CD8-positive, alpha-beta memory T cell (primary cell): ENCODE results near the gene TARS2. TPM values are rescaled to one million over a fixed set of nuclear protein-coding genes. Genes with fewer than 3 reads are reported as not detected.

Experiments
- CTCF ChIA-PET: fragments of 350-600 bp; sonication (Branson Sonifier 250); formaldehyde crosslinking; loops from one replicate; lab custom pipeline; 2021; ENCODE audit warnings: antibody characterized with exemption; lab: Charles Lee
- POLR2A ChIA-PET: fragments of 350-600 bp; sonication (Branson Sonifier 250); formaldehyde crosslinking; loops from one replicate; lab custom pipeline; 2021; ENCODE audit warnings: antibody characterized with exemption; lab: Charles Lee
- DNase-seq, 5 donors: peaks; one replicate each; pipeline versions ENCODE4 v3.0.0 to v3.0.0-alpha.2; 2020 to 2022; ENCODE audit warnings: mixed read lengths in 1 of 5
- H3K27ac ChIP-seq: one replicate; pipeline ENCODE4 v1.7.0; 2013; ENCODE audit warnings: low read depth, mild to moderate bottlenecking, low read length, moderate library complexity
- H3K27me3 ChIP-seq: 2 replicates; pipeline ENCODE4 v1.7.0; 2013; ENCODE audit warnings: low read length, mild to moderate bottlenecking; ENCODE audit not compliant: insufficient read depth, poor library complexity, severe bottlenecking
- H3K36me3 ChIP-seq: 2 replicates; pipeline ENCODE4 v1.7.0; 2013; ENCODE audit warnings: mild to moderate bottlenecking, low read length, moderate library complexity; ENCODE audit not compliant: insufficient read depth
- H3K4me1 ChIP-seq: 2 replicates; pipeline ENCODE4 v1.7.0; 2013; ENCODE audit warnings: mild to moderate bottlenecking, low read length, moderate library complexity; ENCODE audit not compliant: insufficient read depth
- H3K4me3 ChIP-seq: 2 replicates; pipeline ENCODE4 v1.7.0; 2013; ENCODE audit warnings: mild to moderate bottlenecking, low read length
- H3K9me3 ChIP-seq: 2 replicates; pipeline ENCODE4 v1.7.0; 2013; ENCODE audit warnings: mild to moderate bottlenecking, low read length
- H3K27ac Mint-ChIP-seq, 8 donors: one replicate each; pipeline ENCODE4 v1.8.0; 2020 to 2021; ENCODE audit warnings: mixed read lengths in 8 of 8, mild to moderate bottlenecking in 6 of 8, inconsistent platforms in 3 of 8, moderate library complexity in 3 of 8
- H3K27me3 Mint-ChIP-seq, 2 donors: one replicate each; pipeline ENCODE4 v1.8.0; 2020 to 2021; ENCODE audit warnings: mixed read lengths in 2 of 2, mild to moderate bottlenecking in 1 of 2, moderate library complexity in 1 of 2
- H3K36me3 Mint-ChIP-seq, 3 donors: one replicate each; pipeline ENCODE4 v1.8.0; 2020 to 2021; ENCODE audit warnings: mixed read lengths in 3 of 3, inconsistent platforms in 1 of 3, mild to moderate bottlenecking in 1 of 3
- H3K4me1 Mint-ChIP-seq, 3 donors: one replicate each; pipeline ENCODE4 v1.8.0; 2020 to 2021; ENCODE audit warnings: mixed read lengths in 3 of 3, inconsistent platforms in 1 of 3, mild to moderate bottlenecking in 1 of 3
- H3K4me3 Mint-ChIP-seq, 7 donors: one replicate each; pipeline ENCODE4 v1.8.0; 2020 to 2021; ENCODE audit warnings: mixed read lengths in 7 of 7, mild to moderate bottlenecking in 6 of 7, moderate library complexity in 4 of 7, inconsistent platforms in 2 of 7
- H3K9me3 Mint-ChIP-seq, 5 donors: one replicate each; pipeline ENCODE4 v1.8.0; 2020 to 2022; ENCODE audit warnings: mixed read lengths in 5 of 5, mild to moderate bottlenecking in 3 of 5, moderate library complexity in 2 of 5, inconsistent platforms in 1 of 5
- polyA plus RNA-seq: library from polyadenylated mRNA; unstranded; fragments of 300-500 nt; fragmentation: Illumina TruSeq; gene quantifications from one replicate; pipeline ENCODE4 v1.2.3, GENCODE V29; 2021
- total RNA-seq, 2 experiments: library from RNA; stranded (reverse); gene quantifications; one replicate each; pipeline ENCODE4 v1.2.3, GENCODE V29; 2021

TARS2 gene
- total and polyA plus RNA-seq, 3 experiments from 2014 or later, result 29.0 to 51.2 (median 49.7) TPM

- peaks cover 11 to 31% (median 14%) of the 10 kb centered on the region in 3 donors for H3K4me1 Mint-ChIP-seq
- ChIA-PET POLR2A (interaction anchor here (1.0 to 3.7 kb wide), 2 partner anchors 11 to 18 kb away, joined by 3 to 15 read pairs; no protein-coding TSS in a partner anchor), CTCF (interaction anchor here (4.5 kb wide), 1 partner anchor 11 kb away, joined by 40 read pairs; no protein-coding TSS in a partner anchor)
- peaks cover 7% of the 10 kb centered on the region for H3K4me1 ChIP-seq
- H3K27ac Mint-ChIP-seq, result no peak overlapping the region
- H3K4me3 ChIP-seq, result peak overlapping the region; percentile 22
- peaks cover 23 to 24% of the 10 kb centered on the region in 2 donors for H3K27me3 Mint-ChIP-seq
- H3K36me3 ChIP-seq, result no peaks in the 10 kb centered on the region
- H3K9me3 ChIP-seq, result no peaks in the 10 kb centered on the region
- H3K27ac ChIP-seq, result peak overlapping the region; percentile 67
- H3K36me3 Mint-ChIP-seq, result no peaks in the 10 kb centered on the region
- H3K9me3 Mint-ChIP-seq, result no peaks in the 10 kb centered on the region
- no peak for DNase-seq
- no peaks in the 10 kb centered on the region for H3K27me3 ChIP-seq
- peak overlapping the region; percentile 66 to 88 (median 77) for H3K4me3 Mint-ChIP-seq
These were observed 62.4 kb downstream of the TARS2 start for GRCh38 chr1:150549496-150550221.

- peaks cover 7% of the 10 kb centered on the region for H3K4me1 ChIP-seq
- peaks cover 0 to 2% (median 2%) of the 10 kb centered on the region in 3 donors for H3K36me3 Mint-ChIP-seq
- CTCF ChIA-PET, result interaction anchor here (0.6 to 4.5 kb wide), 3 partner anchors 10 to 14 kb away, joined by 3 to 40 read pairs (median 4); no protein-coding TSS in a partner anchor
- peaks cover 20 to 25% of the 10 kb centered on the region in 2 donors for H3K27me3 Mint-ChIP-seq
- H3K4me1 Mint-ChIP-seq, result peaks cover 12 to 32% (median 14%) of the 10 kb centered on the region in 3 donors
- no peak for DNase-seq
- POLR2A ChIA-PET, result interaction anchor here (1.4 to 3.7 kb wide), 2 partner anchors 10 to 79 kb away, joined by 6 to 15 read pairs; partner anchors contain the start of gene ENSA
- peak overlapping the region; percentile 67 for H3K27ac ChIP-seq
- H3K27me3 ChIP-seq, result no peaks in the 10 kb centered on the region
- H3K27ac Mint-ChIP-seq, result peak overlapping the region in 2 of 8 donors; percentile 43 to 77
- peak overlapping the region in 6 of 7 donors; percentile 15 to 82 (median 77) for H3K4me3 Mint-ChIP-seq
- H3K9me3 ChIP-seq, result no peaks in the 10 kb centered on the region
- H3K36me3 ChIP-seq, result no peaks in the 10 kb centered on the region
- H3K4me3 ChIP-seq, result no peak overlapping the region
- H3K9me3 Mint-ChIP-seq, result no peaks in the 10 kb centered on the region
These were observed 63.2 kb downstream of the TARS2 start for GRCh38 chr1:150550222-150551050.

DNA sequence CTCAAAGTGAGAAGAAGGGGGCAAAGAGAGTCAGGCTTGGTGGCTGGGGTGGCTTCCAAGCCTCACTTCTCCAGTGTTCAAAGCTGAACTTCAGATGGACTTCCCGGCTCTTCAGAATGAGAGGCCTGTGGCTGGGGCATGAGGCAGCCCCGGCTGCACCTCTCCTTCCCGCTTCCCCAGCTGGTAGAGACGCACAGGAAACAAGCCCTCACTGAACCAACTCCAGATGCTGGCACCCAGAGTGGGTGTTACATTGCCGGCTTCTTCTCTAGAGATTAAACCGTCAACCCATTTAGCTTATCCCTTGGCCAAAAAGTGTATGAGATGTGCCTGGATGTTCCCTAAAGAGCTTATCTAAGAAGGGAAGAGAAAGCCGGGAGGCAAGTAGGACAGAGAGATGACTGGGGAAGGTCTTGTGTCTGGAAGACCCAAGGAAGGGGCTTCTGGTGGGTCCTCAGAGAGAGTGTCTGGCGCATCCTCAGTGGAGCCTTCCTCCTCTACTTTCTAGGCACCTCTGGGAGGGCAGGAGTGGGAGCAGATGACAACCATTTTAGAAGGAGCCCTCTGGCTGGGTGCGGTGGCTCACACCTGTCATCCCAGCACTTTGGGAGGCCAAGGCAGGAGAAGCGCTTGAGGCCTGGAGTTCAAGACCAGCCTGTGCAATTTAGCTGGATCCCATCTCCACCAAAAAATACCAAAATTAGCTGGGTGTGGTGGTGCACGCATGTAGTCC lies 64.0 kb downstream of the TARS2 start:
- H3K27ac Mint-ChIP-seq, result peak overlapping the region in 4 of 8 donors; percentile 6 to 52 (median 28)
- H3K4me3 Mint-ChIP-seq, result peak overlapping the region in 4 of 7 donors; percentile 24 to 82 (median 40)
- POLR2A ChIA-PET, result interaction anchor here (0.6 to 3.7 kb wide), 3 partner anchors 10 to 318 kb away, joined by 3 to 15 read pairs (median 6); partner anchors contain the start of gene ENSA
- H3K9me3 Mint-ChIP-seq, result no peaks in the 10 kb centered on the region
- H3K27me3 Mint-ChIP-seq, result peaks cover 16 to 20% of the 10 kb centered on the region in 2 donors
- CTCF ChIA-PET, result interaction anchor here (0.7 to 4.5 kb wide), 4 partner anchors 9 to 70 kb away, joined by 4 to 40 read pairs (median 6); no protein-coding TSS in a partner anchor
- Histone ChIP-seq H3K36me3 (no peaks in the 10 kb centered on the region), H3K4me3 (no peak overlapping the region), H3K9me3 (no peaks in the 10 kb centered on the region), H3K27ac (peak overlapping the region; percentile 67), H3K4me1 (peaks cover 7% of the 10 kb centered on the region), H3K27me3 (no peaks in the 10 kb centered on the region)
- DNase-seq, result no peak
- peaks cover 15 to 35% (median 15%) of the 10 kb centered on the region in 3 donors for H3K4me1 Mint-ChIP-seq
- peaks cover 0 to 5% (median 4%) of the 10 kb centered on the region in 3 donors for H3K36me3 Mint-ChIP-seq

DNA sequence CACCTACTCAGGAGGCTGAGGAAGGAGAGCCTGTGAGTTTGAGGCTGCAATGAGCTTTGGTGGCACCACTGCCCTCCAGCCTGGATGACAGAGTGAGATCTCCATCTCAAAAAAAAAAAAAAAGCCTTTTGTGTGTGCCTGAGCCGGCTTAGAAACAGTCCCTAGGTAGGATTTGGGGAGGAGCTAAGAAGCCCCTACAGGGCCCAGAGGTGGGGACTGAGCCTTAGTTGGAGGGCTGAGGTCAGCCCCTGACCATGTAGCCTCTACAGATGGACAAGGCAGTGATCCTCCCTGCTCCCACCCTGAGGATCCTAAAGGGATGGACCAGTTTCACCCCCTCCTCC lies 64.5 kb downstream of the TARS2 start:
- peaks cover 7% of the 10 kb centered on the region for H3K4me1 ChIP-seq
- no peak for DNase-seq
- H3K9me3 ChIP-seq, result no peaks in the 10 kb centered on the region
- no peak overlapping the region for H3K27ac ChIP-seq
- Mint-ChIP-seq H3K27me3 (peaks cover 12 to 15% of the 10 kb centered on the region in 2 donors), H3K9me3 (no peaks in the 10 kb centered on the region), H3K27ac (no peak overlapping the region), H3K4me3 (no peak overlapping the region), H3K36me3 (peaks cover 0 to 7% (median 4%) of the 10 kb centered on the region in 3 donors), H3K4me1 (peaks cover 15 to 35% (median 15%) of the 10 kb centered on the region in 3 donors)
- ChIA-PET CTCF (interaction anchor here (0.7 to 4.5 kb wide), 4 partner anchors 8 to 69 kb away, joined by 4 to 40 read pairs (median 6); no protein-coding TSS in a partner anchor), POLR2A (interaction anchor here (0.6 to 3.7 kb wide), 3 partner anchors 9 to 317 kb away, joined by 3 to 15 read pairs (median 6); partner anchors contain the start of gene ENSA)
- H3K27me3 ChIP-seq, result no peaks in the 10 kb centered on the region
- no peak overlapping the region for H3K4me3 ChIP-seq
- no peaks in the 10 kb centered on the region for H3K36me3 ChIP-seq

- Mint-ChIP-seq H3K4me3 (peak overlapping the region in 1 of 7 donors; percentile 27), H3K9me3 (no peaks in the 10 kb centered on the region), H3K36me3 (peaks cover 0 to 7% (median 4%) of the 10 kb centered on the region in 3 donors), H3K27me3 (peaks cover 9 to 10% of the 10 kb centered on the region in 2 donors), H3K4me1 (peaks cover 15 to 35% (median 15%) of the 10 kb centered on the region in 3 donors), H3K27ac (no peak overlapping the region)
- Histone ChIP-seq H3K4me3 (no peak overlapping the region), H3K36me3 (no peaks in the 10 kb centered on the region), H3K4me1 (peaks cover 7% of the 10 kb centered on the region), H3K9me3 (no peaks in the 10 kb centered on the region), H3K27ac (peak overlapping the region; percentile 41), H3K27me3 (no peaks in the 10 kb centered on the region)
- CTCF ChIA-PET, result interaction anchor here (1.6 to 4.5 kb wide), 3 partner anchors 8 to 69 kb away, joined by 4 to 40 read pairs (median 9); no protein-coding TSS in a partner anchor
- POLR2A ChIA-PET, result interaction anchor here (1.4 kb wide), 1 partner anchor 77 kb away, joined by 6 read pairs; the partner anchor contains the start of gene ENSA
- DNase-seq, result no peak
These were observed 65.1 kb downstream of the TARS2 start for GRCh38 chr1:150552128-150552910.

DNA sequence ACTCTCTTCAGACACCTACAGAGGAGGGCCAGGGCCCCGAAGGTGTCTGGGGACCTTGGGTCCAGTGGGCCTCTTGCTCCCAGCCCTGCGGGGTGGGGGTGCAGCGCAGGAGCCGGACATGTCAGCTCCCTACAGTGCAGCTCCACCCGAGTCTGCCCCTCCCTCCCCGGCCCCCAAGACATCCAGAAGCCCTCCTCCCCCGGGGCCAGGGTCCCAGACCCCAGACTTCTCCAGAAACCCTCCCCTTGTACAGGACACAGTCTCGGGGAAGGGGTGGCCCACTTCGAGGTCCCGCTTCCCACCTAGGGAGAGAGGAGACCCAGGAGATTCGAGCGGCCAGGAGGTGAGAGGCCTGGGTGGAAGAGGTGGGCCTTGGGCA lies 65.7 kb downstream of the TARS2 start:
- Mint-ChIP-seq H3K36me3 (peaks cover 0 to 9% (median 4%) of the 10 kb centered on the region in 3 donors), H3K4me3 (peak overlapping the region in 1 of 7 donors; percentile 27), H3K27ac (no peak overlapping the region), H3K27me3 (peaks cover 9 to 10% of the 10 kb centered on the region in 2 donors), H3K4me1 (peaks cover 15 to 35% (median 15%) of the 10 kb centered on the region in 3 donors), H3K9me3 (no peaks in the 10 kb centered on the region)
- ChIA-PET CTCF (interaction anchor here (2.8 kb wide), 1 partner anchor 68 kb away, joined by 9 read pairs; no protein-coding TSS in a partner anchor), POLR2A (interaction anchor here (1.1 kb wide), 1 partner anchor 11 kb away, joined by 3 read pairs; no protein-coding TSS in a partner anchor)
- Histone ChIP-seq H3K4me1 (peaks cover 7% of the 10 kb centered on the region), H3K27me3 (no peaks in the 10 kb centered on the region), H3K27ac (peak overlapping the region; percentile 41), H3K9me3 (no peaks in the 10 kb centered on the region), H3K4me3 (no peak overlapping the region), H3K36me3 (no peaks in the 10 kb centered on the region)
- no peak for DNase-seq
